Head of caudate nucleus (tissue), 42 donors: ENCODE results near the gene NCBP1.
"Not testable (repeated sequence)": the region's sequence is repeated elsewhere in the genome, so short reads cannot be mapped to it uniquely, and the experiment has no call there.

Experiments used
- DNase-seq, 42 donors: peaks; one replicate each; pipeline versions ENCODE4 v3.0.0 to v3.0.0-alpha.2; 2020 to 2021; ENCODE audit warnings: mixed read lengths in 7 of 42
- intact Hi-C: fragments of 100-400 bp; cut with DNase I; formaldehyde crosslinking; loops from one replicate; pipeline ENCODE4 v1.15.0; 2022

Gene NCBP1, protein sequence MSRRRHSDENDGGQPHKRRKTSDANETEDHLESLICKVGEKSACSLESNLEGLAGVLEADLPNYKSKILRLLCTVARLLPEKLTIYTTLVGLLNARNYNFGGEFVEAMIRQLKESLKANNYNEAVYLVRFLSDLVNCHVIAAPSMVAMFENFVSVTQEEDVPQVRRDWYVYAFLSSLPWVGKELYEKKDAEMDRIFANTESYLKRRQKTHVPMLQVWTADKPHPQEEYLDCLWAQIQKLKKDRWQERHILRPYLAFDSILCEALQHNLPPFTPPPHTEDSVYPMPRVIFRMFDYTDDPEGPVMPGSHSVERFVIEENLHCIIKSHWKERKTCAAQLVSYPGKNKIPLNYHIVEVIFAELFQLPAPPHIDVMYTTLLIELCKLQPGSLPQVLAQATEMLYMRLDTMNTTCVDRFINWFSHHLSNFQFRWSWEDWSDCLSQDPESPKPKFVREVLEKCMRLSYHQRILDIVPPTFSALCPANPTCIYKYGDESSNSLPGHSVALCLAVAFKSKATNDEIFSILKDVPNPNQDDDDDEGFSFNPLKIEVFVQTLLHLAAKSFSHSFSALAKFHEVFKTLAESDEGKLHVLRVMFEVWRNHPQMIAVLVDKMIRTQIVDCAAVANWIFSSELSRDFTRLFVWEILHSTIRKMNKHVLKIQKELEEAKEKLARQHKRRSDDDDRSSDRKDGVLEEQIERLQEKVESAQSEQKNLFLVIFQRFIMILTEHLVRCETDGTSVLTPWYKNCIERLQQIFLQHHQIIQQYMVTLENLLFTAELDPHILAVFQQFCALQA

DNA sequence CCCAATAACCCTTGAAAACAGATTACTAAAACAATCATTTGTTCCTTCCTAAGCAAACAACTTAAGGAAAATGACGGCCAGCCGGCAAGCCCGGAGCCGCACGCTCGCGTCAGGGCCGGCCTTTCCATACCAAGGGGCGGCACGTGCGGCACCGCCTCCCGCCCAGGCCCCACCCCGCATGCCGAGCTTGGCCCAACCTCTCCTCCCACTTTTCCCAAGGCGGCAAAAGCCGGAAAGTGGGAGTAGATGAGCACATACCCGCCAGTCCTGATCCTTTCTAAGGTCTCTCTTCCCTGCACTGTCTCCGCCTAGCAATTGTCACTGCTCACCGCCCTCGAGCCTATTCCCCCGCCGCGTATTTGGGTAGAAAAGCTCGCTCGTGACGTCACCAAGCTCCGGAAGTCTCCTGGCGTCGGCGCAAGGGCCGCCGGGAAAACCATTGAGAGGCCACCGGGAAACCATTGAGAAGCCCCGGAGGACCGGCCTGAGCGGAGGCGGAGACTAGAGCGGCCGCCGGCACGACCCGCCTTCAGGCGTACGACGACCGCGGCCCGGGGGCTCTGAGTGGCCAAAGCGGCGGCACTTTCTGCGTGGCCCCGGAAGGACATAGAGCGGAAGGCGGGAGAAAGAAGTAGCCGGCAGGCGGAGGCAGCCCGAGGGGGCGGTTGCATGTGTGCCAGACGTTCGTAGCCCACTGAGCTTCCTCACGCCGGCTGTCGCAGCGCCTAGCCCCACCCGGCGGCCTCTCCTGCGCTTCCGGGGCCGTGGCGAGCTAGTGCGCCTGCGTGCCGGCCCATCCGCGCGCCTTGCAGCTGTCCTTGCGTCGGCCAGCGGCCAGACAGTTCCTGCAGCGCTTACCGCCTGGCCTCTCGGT lies at the start of gene NCBP1, which contains the start of gene TSTD2:
Gene NCBP1, plus strand, starts transcription at position 837 of the 874 bp plus-strand sequence. CDS start 61 bp downstream, outside the sequence.
Gene TSTD2, minus strand, starts transcription at position 384 of the 874 bp plus-strand sequence. CDS start 5,806 bp downstream, outside the sequence.
- intact Hi-C loops = loop anchor here (10.0 kb wide), 2 partner anchors 62 to 282 kb away; partner anchors contain the start of gene XPA
- DNase-seq = peak; percentile 93 to 98 (median 97)

DNA sequence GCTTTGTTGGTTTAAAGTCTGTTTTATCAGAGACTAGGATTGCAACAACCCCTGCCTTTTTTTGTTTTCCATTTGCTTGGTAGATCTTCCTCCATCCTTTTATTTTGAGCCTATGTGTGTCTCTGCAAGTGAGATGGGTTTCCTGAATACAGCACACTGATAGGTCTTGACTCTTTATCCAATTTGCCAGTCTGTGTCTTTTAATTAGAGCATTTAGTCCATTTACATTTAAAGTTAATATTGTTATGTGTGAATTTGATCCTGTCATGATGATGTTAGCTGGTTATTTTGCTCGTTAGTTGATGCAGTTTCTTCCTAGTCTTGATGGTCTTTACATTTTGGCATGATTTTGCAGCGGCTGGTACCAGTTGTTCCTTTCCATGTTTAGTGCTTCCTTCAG lies 48.8 kb upstream of the NCBP1 start:
- DNase-seq, intact Hi-C loops: not testable (repeated sequence)

DNA sequence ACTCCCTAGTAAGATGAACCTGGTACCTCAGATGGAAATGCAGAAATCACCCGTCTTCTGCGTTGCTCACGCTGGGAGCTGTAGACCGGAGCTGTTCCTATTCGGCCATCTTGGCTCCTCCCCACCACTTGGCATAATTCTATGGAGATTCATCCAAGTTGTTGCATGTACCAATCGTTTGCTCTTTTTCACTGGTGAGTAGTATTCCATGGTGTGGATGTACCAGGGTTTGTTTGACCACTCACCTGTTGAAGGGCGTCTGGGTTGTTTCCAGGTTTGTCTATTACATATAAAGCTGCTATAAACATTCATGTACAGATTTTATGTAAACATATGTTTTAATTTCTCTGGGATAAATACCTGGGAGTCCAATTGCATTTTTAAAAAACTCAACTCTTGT lies 46.7 kb upstream of the NCBP1 start:
- DNase-seq, intact Hi-C loops: not testable (repeated sequence)

DNA sequence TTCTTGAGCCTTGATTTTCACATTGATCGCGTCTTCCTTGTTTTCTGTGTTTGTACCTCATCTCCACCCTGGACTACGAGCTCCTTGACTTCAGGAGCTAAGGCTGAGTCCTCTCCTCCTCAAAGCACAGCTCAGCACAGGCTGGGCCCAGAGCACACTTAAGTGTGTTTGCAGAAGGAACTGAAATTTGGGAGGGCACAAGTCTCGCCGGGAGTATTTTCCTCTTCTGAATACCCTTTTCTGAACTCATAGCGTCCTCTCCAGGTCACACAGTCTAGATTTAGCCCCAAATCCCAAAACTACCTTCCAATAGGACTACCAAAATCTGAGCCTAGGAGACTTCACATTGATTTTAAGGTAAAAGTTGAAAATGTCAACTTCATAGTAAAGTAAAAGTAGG lies 42.1 kb upstream of the NCBP1 start:
- intact Hi-C loops = no loop called here

DNA sequence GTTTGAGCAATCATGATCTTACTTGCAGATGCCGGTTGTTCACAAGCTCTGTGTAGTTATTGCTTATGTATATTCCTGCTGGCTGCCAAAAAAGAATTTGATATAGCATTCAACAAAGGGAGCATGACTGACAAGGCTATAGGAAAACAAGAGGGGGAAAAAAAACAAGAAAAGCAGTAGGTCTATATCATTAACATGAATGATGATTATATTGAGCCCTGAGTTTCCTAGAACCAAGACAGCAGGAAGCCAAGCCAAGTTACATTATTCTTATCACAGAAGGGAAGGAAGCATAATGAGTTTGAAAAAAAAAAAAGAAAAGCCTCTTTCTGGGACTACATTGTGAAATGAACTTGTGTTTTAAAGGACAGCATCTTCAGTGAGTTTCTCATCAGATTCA lies 41.5 kb upstream of the NCBP1 start:
- intact Hi-C loops = no loop called here
- DNase-seq = peak in 1 of 42 donors; percentile 9

More for the DNA sequence above, 42.1 kb upstream of the NCBP1 start:
- DNase-seq = no peak

DNA sequence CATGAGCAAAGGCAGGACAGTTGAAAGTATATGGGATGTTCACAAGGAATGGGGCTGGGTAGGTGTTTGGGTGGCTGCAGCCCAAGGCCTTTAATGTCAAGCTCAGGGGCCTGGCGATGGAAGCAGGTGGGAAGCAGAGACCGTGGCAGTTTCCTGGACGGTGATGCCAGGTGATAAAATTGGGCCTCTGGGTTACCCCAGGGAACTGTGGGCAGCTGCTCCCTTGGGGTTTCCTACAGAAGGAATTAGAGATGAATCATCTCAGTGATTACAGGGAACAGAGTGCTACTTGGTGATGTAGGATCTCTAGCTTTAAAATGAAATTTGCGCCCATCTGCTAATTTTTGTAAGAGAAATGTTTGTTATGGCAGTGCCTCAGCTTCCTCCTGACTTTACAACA lies 39.7 kb upstream of the NCBP1 start:
- intact Hi-C loops = no loop called here
- peak in 3 of 42 donors; percentile 25 to 39 (median 30) for DNase-seq

DNA sequence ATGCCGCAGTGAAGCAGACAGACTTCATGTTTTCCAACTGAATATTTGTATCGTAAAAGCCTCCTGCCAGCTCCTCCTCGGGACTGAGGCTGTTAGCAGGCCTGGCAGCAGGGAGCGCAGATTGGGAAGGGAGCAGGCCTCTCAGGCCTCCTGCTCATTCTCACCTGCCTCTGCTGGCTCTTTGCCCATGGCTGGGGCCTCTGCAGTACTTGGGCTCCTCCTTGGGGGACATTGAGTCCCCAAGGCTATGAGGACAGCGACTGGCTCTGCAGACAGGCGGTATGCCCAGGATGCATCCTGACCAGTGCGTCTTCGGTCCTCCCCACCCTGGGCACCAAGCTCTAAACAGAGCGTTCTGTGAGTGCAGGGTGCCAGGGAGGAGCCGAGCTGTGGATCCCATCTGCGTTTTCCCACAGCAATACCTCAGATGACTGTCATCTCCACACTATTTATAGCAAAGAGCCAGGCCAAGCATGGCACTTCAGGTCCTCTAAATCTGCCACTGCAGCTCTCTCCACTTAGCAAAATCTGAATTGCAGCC lies 39.2 kb upstream of the NCBP1 start:
- peak in 11 of 42 donors; percentile 18 to 55 (median 30) for DNase-seq
- intact Hi-C loops = no loop called here

DNA sequence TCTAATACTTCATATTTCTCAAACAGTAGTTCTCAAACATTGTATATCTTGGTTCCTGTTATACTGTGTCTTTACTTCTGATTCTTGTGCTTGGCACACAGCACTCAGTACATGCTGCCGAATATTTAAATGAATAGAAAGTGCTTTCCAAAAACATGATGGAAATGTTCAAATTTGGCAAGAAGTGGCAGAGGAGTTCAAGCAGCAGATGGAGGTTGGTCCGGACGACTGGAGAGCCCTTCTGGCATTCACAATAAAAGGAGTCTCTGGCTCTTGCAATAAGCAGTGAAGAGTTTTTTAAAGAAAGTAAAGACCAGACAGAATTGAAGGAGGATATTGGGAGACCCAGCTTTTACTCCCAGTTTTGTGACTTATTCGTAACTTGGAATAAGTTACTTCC lies 36.7 kb upstream of the NCBP1 start:
- intact Hi-C loops = loop anchor here (5.0 kb wide), 1 partner anchor 130 kb away; no protein-coding TSS in a partner anchor

DNA sequence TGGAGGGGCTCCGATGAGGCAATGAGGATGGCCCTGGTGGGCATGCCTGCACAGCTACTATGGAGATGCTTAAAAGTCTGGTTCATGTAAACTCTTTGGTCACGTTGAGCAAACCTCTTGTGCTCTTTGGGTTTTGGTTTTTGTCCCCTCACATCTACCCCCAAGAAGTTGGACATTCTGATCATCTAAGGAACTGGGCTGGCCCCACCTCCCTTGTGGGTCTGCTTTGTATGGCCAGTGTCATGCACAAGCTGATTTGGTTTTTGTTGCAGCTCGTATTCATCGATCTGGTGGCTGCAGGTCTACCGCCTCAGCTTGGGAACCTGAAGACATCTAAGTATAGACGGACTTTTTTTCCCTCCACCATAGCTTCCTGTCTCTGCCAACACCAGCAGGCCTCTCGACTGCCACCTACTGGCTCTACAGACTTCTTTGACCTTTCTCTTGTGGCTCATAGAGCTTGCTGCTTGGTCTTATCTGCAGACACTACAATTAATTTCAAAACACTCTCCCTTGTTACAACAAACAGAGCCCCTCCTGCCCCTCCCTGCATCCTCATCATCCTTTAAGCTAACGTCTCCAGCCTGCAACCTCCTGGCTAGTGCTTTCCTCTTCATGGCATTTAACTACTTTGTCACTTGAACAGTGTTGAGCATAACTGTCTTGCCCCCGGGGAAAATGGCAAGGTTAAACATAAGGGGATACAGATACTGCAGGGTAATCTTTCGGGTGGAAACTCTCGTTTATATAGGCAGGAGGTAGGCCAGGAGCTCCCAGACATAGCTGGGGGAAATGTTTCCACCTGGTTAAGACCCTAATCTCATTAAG lies 34.9 kb upstream of the NCBP1 start:
- intact Hi-C loops = loop anchor here (5.0 kb wide), 1 partner anchor 131 kb away; no protein-coding TSS in a partner anchor
- peak; percentile 51 to 94 (median 82) for DNase-seq

More for the DNA sequence above, 36.7 kb upstream of the NCBP1 start:
- DNase-seq = no peak

DNA sequence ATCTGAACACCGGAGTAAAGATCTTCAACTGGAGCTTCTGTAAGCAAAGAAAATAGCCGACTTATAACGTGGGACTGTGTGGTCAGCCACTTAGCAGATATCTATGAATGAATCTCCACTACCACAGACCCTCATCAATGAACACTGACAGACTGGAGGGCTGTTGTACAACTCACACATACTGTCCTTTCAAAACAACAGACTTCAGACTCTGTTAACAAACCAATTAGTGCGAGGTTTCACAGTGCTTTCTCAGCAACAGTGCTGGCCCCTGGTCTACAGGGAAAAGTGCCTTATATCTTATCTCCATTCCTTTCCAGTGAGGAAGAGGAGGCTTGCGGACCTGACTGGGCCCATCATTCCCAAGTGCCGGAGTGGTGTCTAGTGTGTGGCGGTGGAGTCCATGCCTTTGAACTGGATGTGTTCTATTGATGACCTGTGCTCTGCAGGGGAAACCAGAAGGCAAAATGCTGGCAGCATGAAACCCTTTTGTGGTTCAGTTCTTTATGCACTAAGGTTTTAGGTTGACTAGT lies 34.2 kb upstream of the NCBP1 start:
- intact Hi-C loops = loop anchor here (5.0 kb wide), 1 partner anchor 132 kb away; no protein-coding TSS in a partner anchor
- no peak for DNase-seq

DNA sequence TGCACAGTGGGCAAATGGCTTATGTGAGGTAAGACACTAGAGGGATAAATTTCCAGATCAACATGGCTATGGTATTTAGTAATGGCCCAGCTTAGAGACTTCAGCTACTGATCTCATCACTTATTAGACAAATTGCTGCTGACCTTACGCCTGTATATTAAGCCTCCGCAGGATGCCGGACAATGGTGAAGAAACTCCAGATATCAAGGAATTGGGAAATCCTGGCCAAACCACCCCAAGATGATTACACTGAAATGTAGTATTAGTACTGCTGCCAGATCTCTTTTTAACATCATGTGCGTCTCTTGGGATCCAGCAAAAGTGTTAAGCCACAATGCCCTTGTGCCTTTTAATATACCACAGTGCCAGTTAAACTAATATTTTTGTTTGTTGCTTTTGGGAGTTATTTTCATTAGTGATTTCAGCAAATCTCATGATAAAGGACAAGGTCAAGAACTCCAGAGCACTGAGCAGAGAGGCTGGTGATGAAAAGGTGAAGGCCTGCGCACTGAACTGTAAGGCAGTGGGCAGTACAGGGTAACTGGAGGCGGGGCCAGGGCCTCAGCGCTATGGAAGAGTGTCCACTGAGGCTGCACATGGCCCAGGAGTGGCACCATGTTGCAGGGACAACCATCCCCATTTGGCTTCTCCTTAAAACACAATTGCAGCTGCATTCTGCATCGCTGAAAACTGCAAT lies 32.9 kb upstream of the NCBP1 start:
- DNase-seq = no peak
- intact Hi-C loops = no loop called here

DNA sequence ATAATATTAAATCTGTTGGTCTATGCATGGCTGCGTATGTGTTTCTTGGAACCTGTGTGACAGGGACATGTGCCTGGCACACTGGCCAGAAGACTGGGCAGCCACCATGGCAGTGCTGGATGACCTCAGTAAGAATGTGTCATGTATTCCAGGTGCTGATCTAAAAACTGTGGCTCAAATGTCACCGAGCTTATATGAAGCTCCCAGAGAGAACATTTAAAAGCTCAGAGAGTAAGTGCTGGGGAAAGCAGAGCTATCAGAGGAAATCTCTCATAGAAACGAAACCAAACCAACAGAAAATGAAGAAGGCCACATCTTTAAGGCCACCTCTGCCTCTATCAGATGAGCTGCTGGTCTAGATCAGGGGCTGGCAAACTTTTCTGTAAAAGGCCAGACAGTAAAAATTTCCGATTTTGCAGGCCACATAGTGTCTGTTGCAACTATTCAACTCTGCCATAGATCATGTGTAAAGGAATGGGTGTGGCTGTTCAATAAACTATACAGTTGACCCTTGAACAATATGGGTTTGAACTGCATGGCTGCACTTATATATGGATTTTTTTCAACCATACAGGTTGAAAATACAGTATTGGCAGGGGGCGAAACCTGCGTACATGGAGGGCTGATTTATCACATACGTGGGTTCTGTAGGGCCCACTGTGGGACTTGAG lies 32.3 kb upstream of the NCBP1 start:
- DNase-seq = no peak
- intact Hi-C loops = no loop called here

DNA sequence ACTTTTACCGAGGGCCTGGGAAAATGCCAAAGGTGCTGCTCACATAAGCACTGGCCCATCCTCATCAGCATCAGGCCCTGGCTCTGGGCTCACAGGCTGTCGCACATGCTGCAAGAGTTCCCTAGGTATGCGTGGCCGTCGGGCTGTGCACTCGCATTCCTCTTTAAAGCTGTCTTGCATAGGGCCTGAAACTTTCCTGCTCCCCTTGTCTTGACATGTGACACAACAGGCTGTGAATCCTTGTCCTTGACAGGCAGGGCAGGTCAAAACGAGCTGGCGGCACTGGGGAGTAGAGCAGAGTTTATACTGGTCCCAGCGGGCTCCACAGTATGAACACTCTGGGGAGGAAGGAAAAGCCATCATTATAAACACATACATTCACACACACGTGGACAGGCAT lies 31.2 kb upstream of the NCBP1 start:
- intact Hi-C loops = no loop called here
- DNase-seq = no peak

DNA sequence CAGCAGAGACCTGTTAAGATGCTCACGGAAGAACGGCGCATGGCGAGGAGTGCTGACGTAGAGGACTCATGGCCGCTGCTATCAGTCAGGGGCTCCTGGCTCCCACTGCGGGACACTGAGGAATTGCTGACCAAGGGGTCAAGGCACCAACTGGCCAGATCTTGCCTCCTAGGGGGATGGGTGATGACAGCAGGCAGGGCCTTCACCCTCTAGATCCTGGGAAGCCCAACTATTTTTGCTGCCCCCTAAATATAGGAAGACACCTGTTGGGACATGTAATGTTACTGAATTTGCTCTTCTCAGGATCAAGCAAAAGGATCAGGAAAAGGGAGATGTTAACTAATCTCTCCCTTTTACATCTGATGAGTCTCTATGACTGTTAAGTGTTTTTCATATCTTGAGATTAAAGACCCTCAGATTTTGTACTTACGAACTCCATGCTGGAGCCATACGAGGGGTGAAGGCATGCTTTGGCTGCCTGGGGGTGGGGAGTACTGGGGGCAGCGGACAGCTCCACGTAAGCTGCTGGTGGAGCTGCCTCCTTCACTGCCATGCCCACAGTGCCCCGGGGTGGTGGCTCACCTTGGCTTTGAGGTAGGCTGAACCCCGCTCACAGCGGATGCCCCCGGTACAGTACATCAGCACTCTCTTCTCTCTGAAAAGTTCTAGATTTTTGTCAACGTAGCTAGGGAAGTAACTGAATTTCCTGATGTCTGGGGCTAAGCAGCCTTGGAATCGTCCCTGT lies 28.5 kb upstream of the NCBP1 start:
- intact Hi-C loops = no loop called here
- DNase-seq = no peak

DNA sequence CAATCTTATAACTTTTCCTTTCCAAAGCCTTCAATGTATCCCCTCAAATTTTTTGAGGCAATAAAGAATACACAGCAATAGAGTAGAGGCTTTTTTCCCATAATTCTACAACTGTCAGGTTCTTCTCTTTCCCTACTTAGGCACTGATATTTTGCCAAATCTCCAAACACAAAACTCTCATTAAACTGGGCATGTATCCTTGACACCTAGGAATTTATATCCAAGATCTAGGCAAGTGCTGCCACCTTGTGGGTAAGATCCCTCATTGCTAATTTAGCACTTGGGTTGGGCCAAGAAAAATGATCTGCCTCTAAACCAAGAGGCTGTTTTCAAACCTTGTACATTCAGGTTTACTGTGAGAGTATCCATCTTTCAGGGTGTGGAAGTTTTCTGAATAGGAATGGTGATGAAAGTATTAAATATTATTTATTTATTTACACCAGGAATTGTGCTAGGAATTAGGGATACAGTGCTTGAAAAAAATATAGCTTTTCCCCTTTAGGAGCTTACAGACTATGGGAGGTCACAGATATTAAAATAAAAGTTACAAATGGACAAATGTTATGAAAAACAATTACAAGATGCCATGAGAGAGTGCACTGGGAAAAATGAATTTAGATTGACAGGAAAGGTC lies 18.1 kb upstream of the NCBP1 start:
- peak in 36 of 42 donors; percentile 37 to 92 (median 76) for DNase-seq
- intact Hi-C loops = loop anchor here (5.0 to 10.0 kb wide), 2 partner anchors 148 to 201 kb away; partner anchors contain the start of gene TDRD7
